Measurements from ENCODE around the gene CASKIN1. TPM values are rescaled to one million over a fixed set of nuclear protein-coding genes. Genes with fewer than 3 reads are reported as not detected.

Gene CASKIN1
- total and polyA plus RNA-seq, 10 of the 15 experiments (the other 5 are each of a cell fraction or from before 2014, with no cell fraction given), result 0.03 to 0.33 (median 0.11) TPM; not detected in 5

- no peak for DNase-seq (ENCODE audit: low read depth, low spot score)
- ChIA-PET CTCF (no interaction called here), RAD21 (ENCODE audit: unreplicated experiment) (no interaction called here), POLR2A (no interaction called here), SMC1A (ENCODE audit: uncharacterized antibody, unreplicated experiment) (no interaction called here)
- intact Hi-C loops (cut with micrococcal nuclease; ENCODE audit: unreplicated experiment), result no loop called here
- H3K36me3 ChIP-seq (ENCODE audit: control insufficient read depth in 2 of 2, insufficient read depth in 2 of 2, low read length in 1 of 2), result peaks cover 10 to 26% of the 10 kb centered on the region in 2 experiments; a peak in 3 of 4 replicates
- no peaks in the 10 kb centered on the region for H3K27me3 ChIP-seq (replicated peaks in 1 of 2; ENCODE audit: control insufficient read depth in 2 of 2, insufficient read depth in 2 of 2, low read length in 1 of 2)
- H2AFZ ChIP-seq (ENCODE audit: control insufficient read depth, low read depth, low read length), result no peak overlapping the region
- no peak overlapping the region for H3K27ac ChIP-seq (ENCODE audit: control insufficient read depth, insufficient read depth)
- no peak for TF ChIP-seq CREB1 (IDR thresholded peaks at IDR 0.05; ENCODE audit: low read depth)
- no peak for TF ChIP-seq SMARCA5 (IDR thresholded peaks at IDR 0.05)
- TF ChIP-seq, protein P1, sequence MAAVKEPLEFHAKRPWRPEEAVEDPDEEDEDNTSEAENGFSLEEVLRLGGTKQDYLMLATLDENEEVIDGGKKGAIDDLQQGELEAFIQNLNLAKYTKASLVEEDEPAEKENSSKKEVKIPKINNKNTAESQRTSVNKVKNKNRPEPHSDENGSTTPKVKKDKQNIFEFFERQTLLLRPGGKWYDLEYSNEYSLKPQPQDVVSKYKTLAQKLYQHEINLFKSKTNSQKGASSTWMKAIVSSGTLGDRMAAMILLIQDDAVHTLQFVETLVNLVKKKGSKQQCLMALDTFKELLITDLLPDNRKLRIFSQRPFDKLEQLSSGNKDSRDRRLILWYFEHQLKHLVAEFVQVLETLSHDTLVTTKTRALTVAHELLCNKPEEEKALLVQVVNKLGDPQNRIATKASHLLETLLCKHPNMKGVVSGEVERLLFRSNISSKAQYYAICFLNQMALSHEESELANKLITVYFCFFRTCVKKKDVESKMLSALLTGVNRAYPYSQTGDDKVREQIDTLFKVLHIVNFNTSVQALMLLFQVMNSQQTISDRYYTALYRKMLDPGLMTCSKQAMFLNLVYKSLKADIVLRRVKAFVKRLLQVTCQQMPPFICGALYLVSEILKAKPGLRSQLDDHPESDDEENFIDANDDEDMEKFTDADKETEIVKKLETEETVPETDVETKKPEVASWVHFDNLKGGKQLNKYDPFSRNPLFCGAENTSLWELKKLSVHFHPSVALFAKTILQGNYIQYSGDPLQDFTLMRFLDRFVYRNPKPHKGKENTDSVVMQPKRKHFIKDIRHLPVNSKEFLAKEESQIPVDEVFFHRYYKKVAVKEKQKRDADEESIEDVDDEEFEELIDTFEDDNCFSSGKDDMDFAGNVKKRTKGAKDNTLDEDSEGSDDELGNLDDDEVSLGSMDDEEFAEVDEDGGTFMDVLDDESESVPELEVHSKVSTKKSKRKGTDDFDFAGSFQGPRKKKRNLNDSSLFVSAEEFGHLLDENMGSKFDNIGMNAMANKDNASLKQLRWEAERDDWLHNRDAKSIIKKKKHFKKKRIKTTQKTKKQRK (IDR thresholded peaks at IDR 0.05; ENCODE audit: low read depth, low read length), result no peak
- TF ChIP-seq CBFB (IDR thresholded peaks at IDR 0.05; ENCODE audit: low read depth), result no peak
- TF ChIP-seq ZZZ3 (IDR thresholded peaks at IDR 0.05; ENCODE audit: control insufficient read depth, insufficient read length, low read depth), result no peak
- TF ChIP-seq, protein P2, sequence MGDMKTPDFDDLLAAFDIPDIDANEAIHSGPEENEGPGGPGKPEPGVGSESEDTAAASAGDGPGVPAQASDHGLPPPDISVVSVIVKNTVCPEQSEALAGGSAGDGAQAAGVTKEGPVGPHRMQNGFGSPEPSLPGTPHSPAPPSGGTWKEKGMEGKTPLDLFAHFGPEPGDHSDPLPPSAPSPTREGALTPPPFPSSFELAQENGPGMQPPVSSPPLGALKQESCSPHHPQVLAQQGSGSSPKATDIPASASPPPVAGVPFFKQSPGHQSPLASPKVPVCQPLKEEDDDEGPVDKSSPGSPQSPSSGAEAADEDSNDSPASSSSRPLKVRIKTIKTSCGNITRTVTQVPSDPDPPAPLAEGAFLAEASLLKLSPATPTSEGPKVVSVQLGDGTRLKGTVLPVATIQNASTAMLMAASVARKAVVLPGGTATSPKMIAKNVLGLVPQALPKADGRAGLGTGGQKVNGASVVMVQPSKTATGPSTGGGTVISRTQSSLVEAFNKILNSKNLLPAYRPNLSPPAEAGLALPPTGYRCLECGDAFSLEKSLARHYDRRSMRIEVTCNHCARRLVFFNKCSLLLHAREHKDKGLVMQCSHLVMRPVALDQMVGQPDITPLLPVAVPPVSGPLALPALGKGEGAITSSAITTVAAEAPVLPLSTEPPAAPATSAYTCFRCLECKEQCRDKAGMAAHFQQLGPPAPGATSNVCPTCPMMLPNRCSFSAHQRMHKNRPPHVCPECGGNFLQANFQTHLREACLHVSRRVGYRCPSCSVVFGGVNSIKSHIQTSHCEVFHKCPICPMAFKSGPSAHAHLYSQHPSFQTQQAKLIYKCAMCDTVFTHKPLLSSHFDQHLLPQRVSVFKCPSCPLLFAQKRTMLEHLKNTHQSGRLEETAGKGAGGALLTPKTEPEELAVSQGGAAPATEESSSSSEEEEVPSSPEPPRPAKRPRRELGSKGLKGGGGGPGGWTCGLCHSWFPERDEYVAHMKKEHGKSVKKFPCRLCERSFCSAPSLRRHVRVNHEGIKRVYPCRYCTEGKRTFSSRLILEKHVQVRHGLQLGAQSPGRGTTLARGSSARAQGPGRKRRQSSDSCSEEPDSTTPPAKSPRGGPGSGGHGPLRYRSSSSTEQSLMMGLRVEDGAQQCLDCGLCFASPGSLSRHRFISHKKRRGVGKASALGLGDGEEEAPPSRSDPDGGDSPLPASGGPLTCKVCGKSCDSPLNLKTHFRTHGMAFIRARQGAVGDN (IDR thresholded peaks at IDR 0.05), result no peak
- TF ChIP-seq NFIC (IDR thresholded peaks at IDR 0.05; ENCODE audit: low read depth, low read length), result no peak
- TF ChIP-seq, protein P3, sequence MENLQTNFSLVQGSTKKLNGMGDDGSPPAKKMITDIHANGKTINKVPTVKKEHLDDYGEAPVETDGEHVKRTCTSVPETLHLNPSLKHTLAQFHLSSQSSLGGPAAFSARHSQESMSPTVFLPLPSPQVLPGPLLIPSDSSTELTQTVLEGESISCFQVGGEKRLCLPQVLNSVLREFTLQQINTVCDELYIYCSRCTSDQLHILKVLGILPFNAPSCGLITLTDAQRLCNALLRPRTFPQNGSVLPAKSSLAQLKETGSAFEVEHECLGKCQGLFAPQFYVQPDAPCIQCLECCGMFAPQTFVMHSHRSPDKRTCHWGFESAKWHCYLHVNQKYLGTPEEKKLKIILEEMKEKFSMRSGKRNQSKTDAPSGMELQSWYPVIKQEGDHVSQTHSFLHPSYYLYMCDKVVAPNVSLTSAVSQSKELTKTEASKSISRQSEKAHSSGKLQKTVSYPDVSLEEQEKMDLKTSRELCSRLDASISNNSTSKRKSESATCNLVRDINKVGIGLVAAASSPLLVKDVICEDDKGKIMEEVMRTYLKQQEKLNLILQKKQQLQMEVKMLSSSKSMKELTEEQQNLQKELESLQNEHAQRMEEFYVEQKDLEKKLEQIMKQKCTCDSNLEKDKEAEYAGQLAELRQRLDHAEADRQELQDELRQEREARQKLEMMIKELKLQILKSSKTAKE (IDR thresholded peaks at IDR 0.05; ENCODE audit: low read depth, poor library complexity, severe bottlenecking), result no peak
- no peak for TF ChIP-seq MAX (IDR thresholded peaks at IDR 0.05; ENCODE audit: low read depth, low read length)
- no peaks in the 10 kb centered on the region for H3K4me1 ChIP-seq (ENCODE audit: control insufficient read depth, insufficient read depth, low read length)
- H3K4me3 ChIP-seq, result no peak overlapping the region
- FAIRE-seq, result no peak
- no peak for ATAC-seq
- in situ Hi-C loops (cut with MboI), result no loop called here
- no peak overlapping the region for H3K4me2 ChIP-seq (ENCODE audit: control insufficient read depth, insufficient read depth)
- WGBS (ENCODE audit: insufficient coverage, insufficient replicate concordance, low lambda C conversion rate, missing lambda C conversion rate), result 90% methylated on average over 14 of the region's 18 CpGs
- BruUV-seq (replicated peaks), result no TSS peak
- no peaks in the 10 kb centered on the region for H4K20me1 ChIP-seq (ENCODE audit: control insufficient read depth, insufficient read depth)
- no peaks in the 10 kb centered on the region for H3K79me2 ChIP-seq (ENCODE audit: control insufficient read depth, insufficient read depth, low read length)
- no peaks in the 10 kb centered on the region for H3K9me3 ChIP-seq (replicated peaks; ENCODE audit: control insufficient read depth, insufficient read depth, low read length)
- H3K9ac ChIP-seq (ENCODE audit: control insufficient read depth, insufficient read depth, low read length), result no peak overlapping the region
Observed at GRCh38 chr16:2170080-2170479, 26.3 kb downstream of the CASKIN1 start.
